ENCODE data around the gene NOM1.

NOM1 gene

DNA sequence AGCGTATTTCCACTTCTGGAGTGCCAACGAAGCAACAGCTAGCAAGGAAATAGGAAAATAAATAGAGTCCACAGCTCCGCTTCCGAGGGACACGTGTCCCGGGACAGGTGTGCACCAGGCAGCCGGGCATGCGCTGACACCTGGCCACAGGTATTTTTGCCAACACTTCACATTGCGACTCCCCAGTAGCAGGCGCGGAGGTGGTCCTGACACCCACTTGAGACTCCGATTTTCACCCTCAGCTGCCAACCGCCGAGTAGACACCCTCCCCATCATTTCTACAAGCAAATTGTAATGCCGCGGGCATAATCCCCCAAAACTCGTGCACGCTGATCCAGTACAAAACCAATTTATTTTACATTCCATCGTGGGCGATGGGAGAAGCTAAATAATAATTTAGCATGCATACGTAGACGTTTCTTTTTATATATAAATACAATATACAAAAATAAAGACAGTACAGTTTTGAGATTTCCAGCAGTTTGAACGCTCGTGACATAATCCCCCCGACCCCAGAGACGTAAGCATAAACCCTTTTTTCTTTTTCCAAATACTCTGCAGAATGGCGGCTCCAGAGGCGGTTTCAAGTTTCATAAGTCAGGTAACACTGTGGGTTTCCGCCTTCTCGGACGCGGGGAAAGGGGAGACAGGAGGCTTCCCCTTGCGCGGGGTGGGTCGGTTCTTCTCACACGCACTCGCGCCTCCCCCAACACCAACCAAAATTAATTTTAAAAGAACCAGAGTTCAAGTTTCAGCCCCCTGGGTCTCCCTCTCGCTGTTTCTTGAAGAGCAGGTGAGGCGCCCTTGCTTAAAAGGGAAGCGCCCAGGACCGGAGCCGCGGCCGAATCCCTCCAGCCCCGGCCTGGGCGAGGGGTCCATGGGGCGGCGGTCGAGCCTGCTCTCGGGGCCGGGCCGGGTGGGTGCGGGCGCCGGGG, 55.3 kb downstream of the NOM1 start:
- no peak for DNase-seq

DNA sequence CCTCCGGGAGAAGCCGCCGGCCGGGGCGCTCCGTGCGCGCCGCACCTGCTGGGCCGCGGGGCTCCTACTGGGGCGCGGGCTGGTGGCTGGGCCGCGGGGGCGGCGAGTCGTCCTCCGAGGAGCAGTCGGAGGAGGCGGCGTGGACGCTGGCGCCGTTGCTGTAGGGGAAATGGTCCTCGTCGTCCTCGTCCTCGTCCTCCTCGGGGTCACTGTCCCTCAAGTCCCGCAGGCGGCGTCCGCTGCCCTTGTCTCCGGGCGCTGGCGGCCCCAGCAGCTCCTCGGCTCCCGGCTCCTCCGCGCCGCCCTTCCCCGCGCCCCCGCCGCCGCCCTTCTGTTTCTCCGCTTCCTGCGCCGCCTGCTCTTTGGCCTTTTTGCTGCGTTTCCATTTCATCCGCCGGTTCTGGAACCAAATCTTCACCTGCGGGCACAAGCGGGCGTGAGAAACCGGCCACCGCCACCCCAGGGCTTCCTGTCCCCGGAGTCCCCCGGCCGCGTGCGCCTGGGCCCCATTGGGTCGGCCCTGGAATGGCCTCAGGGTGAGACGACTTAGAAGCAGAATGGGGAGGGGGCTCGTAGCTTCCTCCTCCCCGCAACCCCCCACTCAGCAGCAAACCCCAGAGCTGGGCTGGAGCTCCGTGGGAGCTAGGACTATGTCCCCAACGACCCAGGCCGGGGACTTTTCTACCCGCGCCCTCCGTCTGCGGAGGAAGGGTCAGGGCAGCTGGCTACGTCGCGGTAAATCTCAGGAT, 56.1 kb downstream of the NOM1 start:
- DNase-seq, result no peak

- no peak for DNase-seq
Measured at GRCh38 chr7:157006205-157006747, 56.8 kb downstream of the NOM1 start.

- no peak for DNase-seq
Measured at GRCh38 chr7:157006829-157007469, 57.4 kb downstream of the NOM1 start.

DNA sequence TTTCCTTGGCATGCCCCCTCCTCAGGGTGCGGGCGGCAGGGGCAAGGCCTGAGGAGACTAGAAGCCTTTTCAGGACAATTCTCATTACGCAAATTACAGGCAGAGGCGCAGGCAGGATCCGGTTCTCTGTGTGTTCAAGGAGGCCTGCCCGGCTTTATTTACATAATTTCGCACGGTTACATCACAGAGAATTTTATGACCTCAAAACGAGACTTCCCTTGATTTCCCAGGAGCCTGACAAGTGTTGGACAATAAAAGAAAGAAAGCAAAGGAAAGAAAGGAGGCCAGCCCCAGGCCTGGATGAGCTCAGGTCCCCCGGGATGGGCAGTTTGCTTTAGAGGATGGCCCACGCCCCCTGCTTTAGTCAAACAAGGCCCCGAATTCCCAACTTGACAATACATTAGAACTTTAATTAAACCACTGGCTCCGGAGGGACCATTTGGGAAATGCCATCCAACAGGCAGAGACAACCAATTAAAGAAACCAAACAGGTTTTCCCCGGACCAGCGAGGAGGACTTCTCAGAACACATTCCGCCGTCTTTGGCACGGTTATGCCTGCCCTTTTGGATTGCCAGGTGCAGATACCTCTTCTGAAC, 58.1 kb downstream of the NOM1 start:
- no peak for DNase-seq

DNA sequence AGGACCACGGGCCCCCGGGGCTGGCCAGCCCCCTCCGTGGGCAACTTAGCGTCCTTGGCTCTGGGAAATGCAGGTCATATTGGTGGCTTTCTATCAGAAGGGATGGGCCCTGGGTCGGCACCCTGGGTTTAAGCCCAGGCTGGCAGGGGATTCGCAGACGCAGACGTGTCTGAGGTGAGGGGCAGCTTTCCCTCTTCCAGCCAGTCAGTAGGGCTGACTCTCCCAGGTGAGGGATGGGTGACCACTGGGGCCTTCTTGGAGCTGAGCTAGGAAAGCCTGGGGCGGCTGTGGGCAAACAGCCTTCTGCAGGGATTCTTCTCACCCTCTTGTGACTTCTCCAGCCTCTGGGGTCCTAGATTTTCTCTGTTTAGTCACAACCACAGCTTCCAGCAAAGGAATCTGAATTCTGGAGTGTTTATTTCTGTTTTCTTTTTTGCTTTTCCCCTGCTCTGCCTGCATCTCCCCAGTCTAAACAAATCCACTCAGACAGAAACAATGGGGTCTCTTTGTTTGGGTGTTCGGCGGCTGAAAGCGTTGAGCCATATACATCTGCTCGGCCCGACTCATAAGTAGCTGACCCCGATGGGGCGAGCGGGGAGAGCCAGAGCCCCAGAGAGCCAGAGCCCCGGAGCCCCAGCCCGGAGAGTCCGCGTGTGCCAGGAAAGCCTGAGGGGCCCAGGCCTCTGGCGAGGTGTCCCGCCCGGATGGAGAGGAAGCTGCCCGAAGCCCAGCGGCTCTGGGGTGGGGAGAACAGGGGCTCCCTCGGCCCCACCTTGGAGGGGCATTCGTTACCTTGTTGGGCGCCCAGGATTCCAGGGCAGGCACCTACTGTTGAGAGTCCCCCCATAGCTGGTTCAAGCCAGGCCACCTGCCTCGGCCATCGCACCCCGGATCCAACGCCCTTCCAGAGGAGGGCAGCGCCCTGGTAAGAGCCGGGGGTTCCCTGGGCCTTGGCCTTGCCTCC, 59.0 kb downstream of the NOM1 start:
- DNase-seq, result no peak

- DNase-seq, result no peak
Measured at GRCh38 chr7:157009170-157009777, 59.8 kb downstream of the NOM1 start.

DNA sequence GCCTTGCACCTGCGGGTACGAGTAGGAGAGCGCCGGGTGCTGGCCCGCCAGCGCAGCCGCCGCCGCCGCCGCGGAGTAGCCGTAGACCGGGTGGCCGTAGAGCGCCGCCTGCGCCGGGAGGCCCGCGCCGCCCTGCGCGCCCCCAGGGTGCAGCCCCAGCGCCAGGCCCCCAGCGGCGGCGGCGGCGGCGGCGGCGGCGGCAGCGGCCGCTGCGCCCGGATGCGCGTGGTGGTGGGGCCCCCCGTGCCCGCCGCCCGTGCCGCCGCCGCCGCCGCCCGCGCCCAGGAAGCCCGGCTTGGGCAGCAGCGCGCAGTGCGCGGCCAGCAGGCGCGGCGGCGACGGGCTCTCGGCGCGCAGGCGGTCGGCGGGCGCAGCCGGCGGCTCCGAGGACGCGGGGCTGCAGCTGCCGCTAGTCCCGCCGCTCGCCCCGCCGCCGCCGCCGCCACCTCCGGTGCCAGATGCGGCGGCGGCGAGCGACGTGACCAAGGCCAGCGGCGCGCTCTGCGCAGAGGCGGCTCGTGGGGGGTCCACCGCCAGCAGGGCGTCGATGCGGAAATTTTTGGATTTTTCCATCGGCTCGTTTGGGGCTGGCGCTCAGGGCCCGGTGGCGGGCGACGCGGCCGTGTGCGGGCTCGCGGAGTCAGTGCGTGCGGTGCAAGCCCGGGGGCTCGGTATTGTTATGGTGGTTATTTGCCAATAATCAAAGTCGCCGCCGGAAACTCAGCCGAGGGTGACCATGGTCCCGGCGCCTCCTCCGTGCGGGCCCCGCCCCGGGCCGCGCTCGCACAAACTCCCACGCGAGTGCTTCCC, 60.5 kb downstream of the NOM1 start:
- no peak for DNase-seq

- DNase-seq, result no peak
Measured at GRCh38 chr7:157010588-157011332, 61.2 kb downstream of the NOM1 start, which contains the start of gene MNX1. TSS of gene MNX1 (minus strand) at chr7:157010663. CDS start at chr7:157010350, 313 bp downstream.

DNA sequence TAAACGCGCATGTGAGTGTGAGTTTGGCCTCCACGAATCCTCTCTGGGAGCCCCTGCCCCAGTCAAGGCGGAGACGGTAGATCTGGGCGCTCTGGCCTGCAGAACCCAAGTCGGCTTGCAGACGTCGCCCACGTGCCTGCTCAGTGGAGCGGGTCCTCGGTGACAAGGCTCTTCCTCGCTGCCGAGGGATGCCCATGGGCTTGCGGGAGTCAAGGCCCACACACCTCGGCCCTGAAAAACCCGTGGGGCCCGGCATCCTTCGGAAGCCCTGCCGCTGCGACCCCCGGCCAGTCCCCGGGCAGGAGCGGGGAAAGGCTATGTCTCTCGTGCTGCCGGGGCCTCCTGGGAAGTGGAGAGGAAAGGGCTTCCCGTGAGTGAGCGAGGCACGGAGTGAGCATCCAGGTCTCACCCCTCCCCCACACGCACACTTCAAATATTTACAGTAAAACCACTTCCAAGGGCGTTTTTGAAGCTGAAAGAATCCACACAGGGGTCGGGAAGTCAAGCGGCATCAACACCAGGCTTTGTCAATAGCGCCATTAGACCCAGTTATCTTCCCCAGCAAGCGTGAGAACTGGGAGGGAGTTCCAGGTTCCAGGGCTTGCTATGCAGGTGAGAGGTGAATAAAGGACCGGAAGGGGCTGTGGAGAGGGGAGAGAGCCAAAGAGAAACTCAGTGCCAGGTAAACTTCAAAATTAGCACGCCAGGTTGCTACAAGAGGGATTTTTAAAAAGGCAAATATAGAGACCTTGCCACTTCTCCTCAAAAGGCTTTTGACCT, 62.0 kb downstream of the NOM1 start:
- DNase-seq, result no peak

DNA sequence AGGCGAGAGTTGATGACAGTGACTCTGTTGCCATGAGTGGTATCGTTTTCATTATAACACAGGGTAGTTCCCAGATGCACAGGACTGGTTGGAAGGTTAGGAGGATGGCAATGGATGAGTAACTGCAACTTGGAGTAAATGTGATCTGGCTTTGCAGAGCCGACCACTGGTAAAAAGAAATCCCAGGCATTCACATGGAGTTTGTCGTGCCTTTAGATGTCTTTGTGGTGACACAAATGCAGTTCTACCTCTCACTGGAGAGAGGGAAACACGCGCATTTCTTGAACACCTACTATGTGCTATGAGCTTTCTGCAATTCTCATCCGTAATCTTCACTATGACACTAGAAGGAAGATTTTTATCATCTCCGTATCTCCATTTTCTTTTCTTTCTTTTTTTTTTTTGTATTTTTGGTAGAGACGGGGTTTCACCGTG, 62.6 kb downstream of the NOM1 start:
- no peak for DNase-seq

GRCh38 chr7:157013101-157013500, 63.6 kb downstream of the NOM1 start:
- DNase-seq, result no peak

DNA sequence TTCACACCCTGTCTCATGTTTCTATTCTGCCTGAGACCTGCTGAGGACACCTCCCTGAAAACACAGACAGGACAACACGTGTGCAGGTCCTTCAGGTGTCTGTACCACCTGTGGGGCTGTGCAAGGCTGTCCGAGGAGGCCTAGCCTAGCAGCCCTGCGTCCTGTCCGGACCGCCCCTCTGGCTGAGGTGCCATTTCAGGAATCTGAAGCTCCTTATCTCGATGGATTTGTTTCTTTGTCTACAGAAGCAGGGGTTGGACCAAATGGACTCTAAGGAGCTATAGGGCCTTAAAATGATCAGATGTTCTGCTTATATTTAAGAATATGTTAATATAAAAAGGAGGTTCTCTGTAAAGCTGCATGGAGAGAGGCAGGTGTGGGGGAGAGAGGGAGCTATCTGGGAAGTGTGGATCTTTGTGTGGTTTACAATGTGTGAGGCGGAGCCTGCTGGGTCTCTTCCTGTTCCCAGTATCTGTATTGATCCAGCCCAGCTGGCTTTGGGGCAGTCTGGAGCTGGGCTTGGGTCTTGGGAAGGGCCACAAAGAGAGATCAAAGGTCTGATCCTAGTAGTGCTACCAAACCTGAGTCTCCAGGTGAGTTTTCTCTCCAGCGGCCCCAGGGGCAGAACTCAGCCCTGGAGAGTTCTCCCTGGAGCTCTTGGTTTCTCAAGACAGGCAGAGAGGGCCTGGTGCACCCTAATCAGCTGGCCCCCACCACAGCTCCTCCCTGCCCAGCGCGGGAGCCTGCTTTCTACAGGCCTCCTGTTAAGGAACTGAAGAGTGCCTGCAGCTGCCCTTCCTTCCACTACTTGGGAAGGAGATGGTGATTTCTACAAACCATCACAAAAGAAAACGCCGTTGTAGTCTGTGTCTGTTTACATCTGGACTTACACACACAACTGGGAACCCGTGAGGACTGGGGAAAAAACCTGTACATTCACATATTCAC, 64.4 kb downstream of the NOM1 start:
- DNase-seq, result no peak

DNA sequence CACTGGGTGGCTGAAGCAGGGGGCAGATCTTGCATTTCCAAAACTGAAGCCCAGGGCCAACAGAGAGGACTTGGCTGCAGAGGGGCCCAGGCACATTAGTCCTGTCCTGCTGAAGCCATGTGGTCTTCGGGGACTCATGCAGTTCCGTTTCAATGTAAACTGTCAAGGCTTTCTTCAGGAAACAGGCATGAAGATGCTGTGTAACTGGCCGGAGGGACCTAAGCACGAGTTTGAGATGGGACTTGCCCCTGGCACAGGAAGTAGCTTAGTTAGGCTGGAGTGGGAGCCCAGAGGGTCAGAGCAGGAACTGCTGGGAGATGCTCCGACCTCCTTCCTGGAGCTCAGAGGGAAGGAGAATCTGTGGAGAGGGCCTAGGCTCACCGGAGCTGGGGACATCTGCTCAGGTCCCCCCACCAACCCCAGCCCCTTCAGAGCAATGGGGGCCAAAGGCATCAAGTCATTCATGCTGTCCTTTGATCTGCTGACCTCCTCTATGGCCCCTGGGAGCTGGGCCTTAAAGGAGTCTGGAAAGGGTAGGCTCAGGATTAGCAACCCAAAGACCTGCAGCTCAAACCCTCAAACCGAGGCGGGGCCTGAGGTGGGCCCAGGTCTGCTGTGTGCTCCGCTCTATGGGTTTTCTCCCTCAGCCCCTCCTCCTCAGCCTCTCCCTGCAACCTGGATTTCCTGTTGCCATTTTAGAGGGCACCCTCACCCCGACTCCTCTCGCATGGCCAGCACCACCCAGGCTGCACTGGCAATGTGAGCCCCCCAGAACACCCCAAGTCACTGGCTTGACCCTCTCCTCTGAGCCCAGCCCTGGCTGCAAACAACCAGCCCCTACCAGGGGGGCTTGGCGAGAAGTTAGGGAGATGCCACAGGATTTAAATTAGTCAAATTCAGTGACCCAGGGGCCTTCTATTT, 65.4 kb downstream of the NOM1 start:
- DNase-seq, result no peak

DNA sequence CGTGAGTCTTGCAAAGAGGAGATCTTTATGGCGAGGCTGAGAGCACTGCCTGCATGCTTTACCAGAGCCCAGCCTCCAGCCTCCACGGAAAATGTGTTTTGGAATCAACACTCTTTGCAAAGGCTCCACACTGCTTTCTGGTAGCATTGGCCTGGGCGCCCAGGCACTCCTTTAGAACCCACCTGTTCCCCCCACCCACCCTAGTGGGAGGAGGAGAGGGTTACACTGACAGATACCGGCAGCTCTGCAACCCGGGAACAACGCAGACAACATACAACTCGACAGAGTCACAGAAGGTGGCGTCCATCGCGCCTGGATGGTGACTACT, 66.5 kb downstream of the NOM1 start:
- no peak for DNase-seq

GRCh38 chr7:157016352-157017041, 67.0 kb downstream of the NOM1 start:
- no peak for DNase-seq

Data from activated T-cell treated with anti-CD3 and anti-CD28 coated beads for 4 hours (primary cell).